HT1080 (cell line): Measurements from ENCODE around the gene TTC33. TPM values are rescaled to one million over a fixed set of nuclear protein-coding genes. Genes with fewer than 3 reads are reported as not detected.

ENCODE experiments used
- DNase-seq: peaks from one replicate; pipeline ENCODE4 v3.0.0-alpha.2; 2015; ENCODE audit warnings: low read depth
- total RNA-seq: library from RNA; depleted of rRNA; stranded (reverse); fragments of >200 nt; shearing (Covaris generic); gene quantifications from 2 replicates; pipeline ENCODE4 v1.2.3, GENCODE V29; 2014

TTC33 gene
- total RNA-seq, 1 experiment from 2014 or later, result 8.4 TPM

GRCh38 chr5:40780858-40781257, 25.1 kb upstream of the TTC33 start:
- no peak for DNase-seq

DNA sequence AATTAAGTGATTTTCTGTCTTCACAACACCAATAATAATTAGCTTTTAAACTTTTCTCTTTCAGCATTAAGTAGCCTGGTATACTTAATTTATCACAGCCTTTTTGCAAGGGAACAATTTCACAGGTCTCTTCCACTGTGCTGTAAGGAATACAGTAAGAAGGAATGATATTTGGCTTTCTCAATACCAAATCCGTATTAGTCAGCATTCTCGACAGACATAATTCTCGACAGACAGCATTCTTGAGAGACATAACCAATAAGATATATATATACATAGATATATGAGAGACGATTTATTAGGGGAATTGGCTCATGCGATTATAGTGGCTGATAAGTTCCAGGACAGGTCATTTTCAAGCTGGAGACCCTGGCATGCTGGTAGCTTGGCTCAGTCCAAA, 24.4 kb upstream of the TTC33 start:
- DNase-seq, result no peak

DNA sequence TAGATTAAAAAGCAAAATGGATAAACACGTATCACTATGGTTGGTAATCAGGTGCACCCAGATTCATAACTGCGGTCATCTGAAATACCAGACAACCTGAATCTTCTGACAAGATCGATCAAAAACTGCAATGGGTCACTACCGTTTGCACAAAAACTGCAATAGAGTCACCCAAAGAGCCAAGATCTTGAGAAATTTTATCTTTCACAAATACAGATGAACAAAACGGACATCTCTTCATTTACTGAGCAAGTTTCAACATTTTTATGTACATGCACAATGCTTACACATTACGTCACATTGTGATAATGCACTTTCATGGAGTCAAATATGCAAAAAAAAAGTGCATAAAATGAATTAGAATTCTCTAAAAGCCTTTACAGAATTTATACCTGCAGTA, 23.8 kb upstream of the TTC33 start:
- DNase-seq, result no peak

DNA sequence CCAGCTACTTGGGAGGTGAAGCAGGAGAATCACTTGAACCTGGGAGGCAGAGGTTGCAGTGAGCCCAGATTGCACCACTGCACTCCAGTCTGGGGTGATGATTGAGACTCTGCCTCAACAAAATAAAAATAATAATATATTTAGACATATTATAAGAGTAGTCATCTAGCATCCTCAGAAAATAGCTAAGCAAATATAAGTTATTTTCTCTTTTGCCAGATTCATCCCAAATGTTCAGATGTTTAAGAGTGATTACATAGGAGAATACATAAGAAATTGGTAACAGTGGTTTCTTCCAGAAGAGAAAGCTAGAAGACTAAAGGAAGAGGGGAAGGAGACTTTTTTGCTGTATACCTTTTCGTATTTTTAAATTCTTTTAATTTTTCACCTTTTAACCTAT, 22.4 kb upstream of the TTC33 start:
- no peak for DNase-seq

- DNase-seq, result no peak
These were observed 20.9 kb upstream of the TTC33 start for GRCh38 chr5:40776658-40776977.

DNA sequence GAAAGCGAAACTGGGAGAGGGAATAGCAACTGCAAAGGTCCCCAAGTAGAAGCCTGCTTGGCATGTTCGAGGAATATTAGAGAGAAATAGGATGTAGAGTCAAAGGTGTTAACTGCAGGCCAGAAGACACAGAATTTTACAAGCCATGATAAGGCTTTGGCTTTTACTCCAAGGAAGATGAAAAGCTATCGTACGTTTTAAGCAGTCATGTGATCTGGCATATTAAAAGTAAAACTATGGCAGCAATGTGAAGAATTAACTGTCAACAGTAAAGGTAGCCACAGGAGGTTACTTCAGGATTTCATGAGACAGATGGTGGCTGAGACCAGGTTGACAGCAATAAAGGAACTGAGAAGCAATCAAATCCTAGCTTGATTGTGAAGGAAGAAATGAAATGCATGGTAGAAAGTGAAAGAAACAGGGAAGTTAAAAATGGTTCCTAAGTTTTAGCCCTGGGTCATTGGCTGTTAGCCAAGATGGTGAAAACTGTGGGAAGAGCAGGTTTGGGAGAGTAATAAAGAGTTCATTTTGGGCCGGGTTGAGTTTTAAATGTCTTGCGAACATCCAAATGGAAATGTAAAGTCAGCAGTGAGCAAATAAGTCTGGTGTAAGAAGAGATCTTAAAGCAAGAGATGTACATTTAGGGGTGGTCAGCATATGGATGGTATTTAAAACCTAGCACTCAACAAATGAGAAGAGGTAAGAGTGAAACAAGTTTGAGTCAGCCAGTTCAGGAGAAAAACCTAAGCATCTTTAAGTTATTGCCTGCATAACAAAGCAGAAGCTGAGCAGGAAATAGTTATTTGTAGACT, 20.3 kb upstream of the TTC33 start:
- DNase-seq, result no peak

DNA sequence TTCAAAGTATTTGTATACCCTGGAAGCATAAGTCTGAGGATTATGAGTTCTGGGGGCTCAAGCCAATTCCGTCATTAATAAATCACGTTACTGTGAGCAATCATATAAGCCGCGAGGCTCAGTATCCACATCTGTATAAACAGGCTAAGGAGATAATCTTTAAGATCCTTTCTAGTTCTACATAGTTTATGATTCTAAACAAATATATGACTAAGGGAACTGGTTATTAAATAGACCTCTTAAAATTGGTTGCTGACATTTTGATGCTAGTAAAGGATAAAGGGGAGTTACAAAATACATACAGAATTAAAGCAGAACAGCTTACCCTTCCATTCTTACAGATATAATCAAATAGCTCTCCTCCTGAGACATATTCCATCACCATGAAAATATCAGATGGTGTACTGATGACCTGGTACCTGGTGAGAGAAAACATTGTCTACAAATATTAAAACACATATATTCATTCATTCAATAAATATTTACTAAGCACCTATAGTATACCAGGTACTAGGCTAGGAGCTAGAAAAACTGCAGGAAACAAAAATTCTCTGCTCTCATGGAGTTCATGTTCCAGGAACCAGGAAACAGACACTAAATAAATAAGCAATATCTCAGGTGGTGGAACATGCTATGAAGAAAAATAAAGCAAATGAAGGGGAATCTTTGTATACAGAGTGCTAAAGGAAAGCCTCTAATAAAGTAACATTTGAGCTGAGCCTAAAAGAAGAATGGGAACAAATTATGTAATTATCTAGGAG, 19.5 kb upstream of the TTC33 start:
- DNase-seq, result no peak

- no peak for DNase-seq
These were observed 18.9 kb upstream of the TTC33 start for GRCh38 chr5:40774623-40775022.

GRCh38 chr5:40770764-40771163, 15.0 kb upstream of the TTC33 start:
- DNase-seq, result no peak

GRCh38 chr5:40762705-40763104, 6.9 kb upstream of the TTC33 start:
- DNase-seq, result no peak

DNA sequence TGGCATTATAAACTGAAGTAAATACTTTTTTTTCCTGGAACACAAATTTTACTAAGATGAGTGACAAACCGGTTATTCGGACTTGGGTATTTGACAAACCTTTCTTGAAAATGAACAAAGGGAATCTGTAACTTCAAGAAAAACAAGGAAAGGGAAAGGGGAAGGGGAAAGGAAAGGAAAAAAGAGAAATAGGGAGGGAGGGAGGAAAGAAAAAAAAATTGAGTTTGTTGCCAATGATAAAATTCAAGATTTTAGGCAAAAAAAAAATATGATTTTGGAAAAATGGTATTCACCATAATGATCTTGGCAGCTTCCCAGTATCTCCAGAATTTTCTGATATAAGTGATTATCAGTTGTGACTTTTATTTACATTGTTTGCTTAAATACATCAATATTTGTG, 1.6 kb upstream of the TTC33 start:
- DNase-seq, result no peak

- DNase-seq, result peak; percentile 71
These were observed 711 bp downstream of the TTC33 start for GRCh38 chr5:40755093-40755406.

GRCh38 chr5:40754381-40755092, 1.2 kb downstream of the TTC33 start:
- no peak for DNase-seq

GRCh38 chr5:40746703-40747102, 9.1 kb downstream of the TTC33 start:
- DNase-seq, result no peak

DNA sequence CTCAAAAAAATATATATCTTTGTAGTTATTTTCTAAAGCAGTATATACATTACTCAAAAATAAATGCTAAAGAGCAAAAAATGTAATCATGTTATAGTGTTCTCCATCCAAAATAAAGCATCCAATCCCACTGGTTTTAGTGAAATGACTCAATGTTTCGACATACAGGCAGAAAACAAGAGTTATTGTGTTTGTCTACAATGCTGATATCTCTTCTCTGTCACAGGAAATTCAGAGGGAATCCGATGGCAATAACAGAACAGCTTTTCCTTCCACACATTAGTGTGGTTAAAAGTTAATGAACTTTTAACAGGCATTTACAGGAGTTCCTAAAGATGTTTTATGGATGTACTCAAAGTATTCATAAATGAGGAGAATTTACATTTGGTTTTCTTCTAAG, 12.0 kb downstream of the TTC33 start:
- DNase-seq, result no peak

DNA sequence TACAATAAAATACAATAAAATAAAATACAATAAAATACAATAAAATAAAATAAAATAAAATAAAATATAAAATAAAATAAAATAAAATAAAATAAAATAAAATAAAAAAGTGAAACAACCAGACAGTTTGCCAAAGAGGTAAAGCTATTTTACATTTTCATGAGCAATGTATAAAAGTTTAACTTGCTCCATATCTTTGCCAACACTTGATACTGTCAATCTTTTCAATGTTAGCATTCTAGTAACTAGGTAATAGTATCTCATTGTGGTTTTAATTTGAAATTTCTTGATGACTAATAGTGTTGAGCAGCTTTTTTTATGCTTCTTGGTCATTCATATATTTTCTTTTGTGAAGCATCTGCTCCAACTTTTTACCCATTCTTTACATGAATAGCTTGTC, 17.3 kb downstream of the TTC33 start:
- DNase-seq, result peak; percentile 17

- DNase-seq, result peak; percentile 61
These were observed 19.5 kb downstream of the TTC33 start for GRCh38 chr5:40736103-40736875.

- DNase-seq, result no peak
These were observed 20.2 kb downstream of the TTC33 start for GRCh38 chr5:40735609-40736008.

GRCh38 chr5:40734986-40735385, 20.8 kb downstream of the TTC33 start:
- peak; percentile 16 for DNase-seq

DNA sequence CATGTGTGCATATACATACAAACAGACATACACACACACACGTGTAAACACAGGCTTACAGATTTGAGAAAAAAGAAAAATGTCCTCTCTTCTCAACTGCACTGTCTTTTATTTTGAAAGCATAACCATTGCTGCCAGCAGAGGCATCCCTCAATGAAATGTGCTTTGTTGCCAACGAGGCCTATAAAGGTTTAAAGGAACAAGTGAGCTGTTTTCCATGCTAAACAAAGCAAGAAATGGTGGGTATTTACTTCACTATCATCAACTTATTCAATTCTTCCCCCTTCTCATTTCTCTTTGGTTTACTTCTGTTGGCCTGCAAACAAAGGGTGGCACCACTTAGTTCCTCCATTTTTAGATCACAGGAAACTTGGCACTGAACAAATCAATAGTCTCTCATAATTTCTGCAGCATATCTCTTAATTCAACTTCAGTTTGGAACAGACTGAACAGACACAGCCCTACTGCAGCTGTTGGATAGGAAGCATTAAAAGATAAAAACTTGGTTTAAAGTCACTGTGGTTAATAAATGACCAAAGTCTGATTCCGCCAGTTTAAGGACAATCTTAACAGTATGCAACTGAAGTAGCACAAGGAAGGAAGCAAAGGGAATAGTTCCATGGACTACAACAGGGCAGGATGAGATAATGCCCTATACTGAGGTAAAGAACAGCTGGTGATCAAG, 21.7 kb downstream of the TTC33 start:
- DNase-seq, result no peak

- no peak for DNase-seq
These were observed 22.3 kb downstream of the TTC33 start for GRCh38 chr5:40733434-40733833.
